8988T (cell line): ENCODE data around the gene CD99L2.

Experiments
- DNase-seq: peaks from one replicate; pipeline ENCODE4 v3.0.0; 2011

The CD99L2 gene

DNA sequence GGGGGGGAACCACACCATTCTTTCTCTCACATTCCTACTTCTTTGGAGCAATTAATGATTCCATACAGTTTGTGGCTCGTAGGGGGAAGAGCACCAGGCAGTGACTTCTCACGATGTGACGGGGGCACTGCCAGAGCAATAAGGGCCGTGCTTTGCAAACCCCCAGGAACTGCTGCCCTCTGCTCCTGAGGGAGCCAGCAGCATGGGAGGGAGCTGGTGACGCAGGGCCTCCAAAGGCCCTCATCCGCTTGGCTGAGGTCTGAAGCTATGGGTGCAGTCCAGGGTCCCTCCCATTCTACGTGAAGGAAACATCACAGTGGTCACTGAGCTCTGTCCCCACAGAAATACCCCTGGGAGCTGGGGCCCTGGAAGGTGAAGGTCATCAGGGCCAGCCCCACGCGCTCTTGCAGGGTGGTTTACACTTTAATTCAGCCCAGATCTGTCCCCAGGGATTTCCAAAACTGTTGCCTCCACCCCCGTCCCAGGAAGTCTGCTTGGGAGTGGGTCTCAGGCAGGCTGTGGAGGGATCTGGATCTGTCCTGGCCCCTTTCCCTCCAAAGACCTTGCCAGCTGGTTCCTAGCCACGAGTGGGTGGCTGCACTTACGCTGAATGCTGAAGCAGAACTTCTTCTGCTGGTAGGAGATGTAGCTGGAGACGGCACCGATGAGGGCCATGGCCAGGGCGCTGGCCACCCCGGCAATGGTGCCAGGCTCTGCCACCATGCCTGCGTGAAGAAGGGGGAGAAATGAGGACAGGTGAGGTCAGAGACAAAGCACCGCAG is 122.7 kb downstream of the CD99L2 start:
- no peak for DNase-seq

DNA sequence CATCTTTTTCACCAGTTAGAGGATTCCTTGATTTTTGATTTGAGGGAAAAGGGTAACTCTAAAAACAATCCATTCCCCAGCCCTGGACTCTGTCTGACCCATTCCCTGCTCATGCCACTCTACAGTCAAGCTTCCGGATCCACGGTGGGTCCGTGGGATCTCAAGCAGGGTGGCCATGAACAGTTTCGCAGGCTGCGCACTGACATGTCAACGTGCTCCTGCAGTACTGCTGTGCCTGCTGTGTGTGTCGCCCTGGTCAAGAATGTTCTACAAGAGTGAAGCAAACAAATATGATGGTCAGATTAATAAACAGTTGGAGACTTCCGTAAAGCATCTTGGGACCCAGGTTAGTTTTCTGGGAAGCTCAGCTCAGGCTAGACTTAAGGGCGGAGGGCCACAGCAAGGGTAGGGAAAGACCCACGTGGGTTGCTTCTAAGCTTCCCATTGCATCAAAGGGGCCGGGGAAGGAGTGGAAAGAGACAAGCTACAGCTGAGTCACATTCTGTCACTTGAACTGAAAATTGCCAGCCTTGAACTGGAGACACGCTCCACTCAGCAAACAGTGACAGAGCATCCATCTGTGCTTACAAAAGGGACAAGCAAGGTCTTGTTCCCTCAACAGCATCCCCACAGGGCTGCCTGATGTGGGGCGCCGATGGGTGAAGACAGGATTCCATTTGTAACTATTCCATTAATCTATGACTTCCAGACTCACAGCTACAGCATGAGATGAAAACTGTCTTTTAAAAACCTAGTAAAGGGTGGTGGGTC is 123.5 kb downstream of the CD99L2 start:
- DNase-seq, result no peak

DNA sequence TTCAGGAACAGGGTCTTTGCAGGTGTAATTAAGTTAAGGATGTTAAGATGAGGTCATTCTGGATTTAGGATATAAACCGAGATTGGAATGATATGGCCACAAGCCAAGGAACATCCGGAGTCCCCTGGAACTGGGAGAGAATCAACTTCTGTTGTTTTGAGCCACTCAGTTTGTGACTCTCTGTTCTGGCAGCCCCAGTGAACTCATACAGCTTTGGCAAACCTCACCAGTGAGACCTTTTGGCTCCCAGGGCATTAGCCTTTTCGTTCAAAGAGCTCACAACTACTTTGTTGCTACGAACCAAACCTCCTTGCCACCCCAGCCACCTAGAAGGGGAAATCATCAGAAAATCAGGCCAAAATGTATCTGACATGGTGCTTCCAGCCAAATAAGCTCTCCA is 124.8 kb downstream of the CD99L2 start:
- DNase-seq, result no peak

DNA sequence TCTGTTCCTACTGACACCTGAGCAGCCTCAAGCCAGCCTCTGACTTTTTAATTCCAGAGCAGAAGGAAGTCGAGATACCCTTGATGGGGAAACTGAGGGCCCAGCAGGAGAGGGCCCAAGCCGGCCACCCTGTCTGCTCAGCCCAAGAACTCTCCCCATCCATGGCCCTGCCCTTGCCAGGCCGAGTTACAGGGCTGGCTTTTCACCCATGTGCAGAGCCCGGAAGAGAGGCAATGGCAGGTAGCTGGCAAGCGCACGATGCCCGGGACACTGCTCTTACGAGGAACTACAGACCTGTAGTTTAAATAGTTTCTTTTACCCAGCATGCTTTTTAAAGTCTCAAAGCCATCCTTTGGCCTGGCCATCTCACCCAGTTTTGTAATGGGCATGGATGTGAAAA is 125.4 kb downstream of the CD99L2 start:
- DNase-seq, result no peak

DNA sequence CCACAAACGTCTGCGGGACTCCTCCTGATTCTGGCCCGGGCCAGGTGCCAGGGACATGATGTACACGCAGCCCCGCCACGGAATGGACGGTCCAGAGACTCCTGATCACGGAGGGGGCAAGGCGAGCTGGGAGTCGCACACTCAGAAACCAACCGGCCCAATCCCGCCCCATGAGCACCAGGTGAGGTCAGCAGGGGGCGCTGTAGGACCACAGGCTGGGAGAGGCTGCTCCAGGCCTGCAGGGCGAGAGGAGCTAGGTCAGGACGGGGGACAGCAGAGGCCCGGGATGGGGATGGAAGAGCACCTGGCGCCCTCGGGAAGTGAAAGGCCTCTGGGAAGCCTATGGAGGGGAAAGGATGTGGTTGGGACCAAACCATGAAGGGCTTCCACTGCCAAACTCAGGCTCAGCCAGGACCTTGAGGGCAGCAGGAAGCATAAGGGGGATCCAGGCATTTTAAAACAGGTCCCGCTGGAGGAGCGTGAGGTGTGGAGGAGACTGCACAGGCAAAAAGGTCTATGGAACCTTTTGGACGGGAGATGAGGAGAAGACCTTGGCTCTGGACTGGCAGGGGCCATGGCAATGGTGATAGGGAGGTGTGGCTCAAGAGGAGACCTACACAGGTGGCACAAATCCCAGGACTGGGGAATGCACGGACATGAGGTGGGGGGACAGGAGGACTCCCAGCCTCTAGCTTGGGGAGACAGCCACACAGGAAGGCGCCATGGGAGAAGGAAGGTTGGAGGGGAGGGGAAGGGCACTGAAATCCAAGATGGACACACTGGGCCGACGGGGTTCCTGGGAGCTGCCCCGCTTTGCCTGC is 126.1 kb downstream of the CD99L2 start:
- DNase-seq, result peak; percentile 61

DNA sequence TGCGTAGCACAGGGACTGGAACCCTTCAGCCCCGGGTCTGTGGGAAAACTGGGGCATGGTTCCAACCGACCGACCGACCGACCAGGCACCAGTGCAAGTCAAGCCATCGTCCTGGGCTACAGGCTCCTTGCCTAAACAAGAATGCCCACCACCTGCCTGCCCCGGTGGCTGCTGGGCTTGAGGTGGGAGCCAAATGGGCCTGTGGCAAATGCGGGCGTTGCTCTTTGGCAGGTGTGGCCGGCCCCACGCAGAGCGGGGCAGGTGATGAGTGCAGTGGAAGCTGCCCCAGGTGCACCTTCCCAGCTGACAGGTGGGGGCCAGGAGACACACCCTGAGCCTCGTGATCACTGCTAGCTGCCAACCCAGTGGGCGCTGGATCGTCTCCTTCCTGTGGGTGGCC is 127.4 kb downstream of the CD99L2 start:
- no peak for DNase-seq

DNA sequence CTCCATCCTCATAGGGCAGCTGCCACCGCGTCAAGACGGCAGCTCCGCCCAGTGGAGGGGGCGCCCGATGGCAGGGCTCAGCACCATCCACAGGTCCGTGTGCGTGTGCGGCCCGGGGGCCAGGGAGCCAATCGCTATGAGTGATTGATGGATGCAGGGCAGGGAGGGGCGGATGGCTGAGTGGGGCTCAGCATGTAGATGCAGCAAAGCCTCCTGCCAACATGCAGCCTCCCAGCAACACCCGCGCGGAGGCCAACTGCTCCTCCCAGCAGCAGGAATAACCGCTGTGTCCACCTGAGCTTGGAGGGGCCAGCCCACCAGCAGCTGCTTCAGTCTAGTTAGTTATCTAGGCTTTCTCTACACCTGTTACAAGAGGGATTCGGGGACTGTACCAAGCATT is 127.8 kb downstream of the CD99L2 start:
- DNase-seq, result no peak

DNA sequence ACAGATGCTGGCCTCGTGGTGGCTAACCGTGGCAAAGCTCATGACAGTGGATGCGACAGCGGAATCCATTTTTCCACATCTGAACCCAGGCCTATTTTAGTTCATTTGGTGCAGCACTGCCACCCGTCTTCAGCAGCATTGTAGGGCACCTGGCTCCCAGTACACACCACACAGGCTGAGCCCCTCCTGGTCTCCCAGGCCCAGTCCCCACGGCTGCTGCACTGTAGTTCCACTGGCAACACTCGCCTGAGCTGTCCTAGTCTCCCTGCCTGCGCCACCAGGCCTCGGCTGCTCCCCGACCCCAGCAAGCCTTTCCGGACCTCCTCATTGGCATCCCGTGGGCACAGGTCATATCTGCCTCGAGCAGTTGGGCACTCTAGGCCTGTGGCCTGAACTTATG is 129.1 kb downstream of the CD99L2 start:
- DNase-seq, result no peak

DNA sequence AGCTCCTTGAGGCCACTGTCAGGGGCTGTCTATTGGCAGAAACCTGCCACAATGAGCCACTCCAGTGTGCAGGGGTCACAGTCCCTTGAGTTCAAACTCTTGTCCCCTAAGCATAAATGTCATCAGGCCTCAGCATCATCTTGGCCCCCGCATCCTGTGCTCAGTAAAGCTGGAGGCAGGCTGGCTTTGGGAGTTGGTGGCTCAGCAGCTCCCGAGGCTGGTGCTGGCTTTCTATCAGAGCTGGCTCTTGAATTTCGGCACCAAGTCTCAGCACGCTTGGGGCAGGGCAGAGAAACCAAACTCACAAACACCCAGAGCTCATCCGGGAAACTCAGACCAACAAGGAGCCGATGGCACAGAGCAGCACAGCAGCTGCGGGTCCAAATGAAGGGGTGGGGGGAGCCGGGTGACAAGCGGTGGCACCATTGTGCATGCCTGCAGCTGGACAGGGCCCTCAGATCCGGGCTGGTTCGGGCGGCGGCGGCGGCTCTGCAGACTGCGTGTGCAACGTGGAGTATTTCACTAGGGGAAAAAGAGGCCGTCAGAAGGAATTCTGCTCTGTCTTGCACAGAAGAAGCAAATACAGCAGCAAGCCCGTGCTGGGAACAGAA is 129.8 kb downstream of the CD99L2 start:
- DNase-seq, result no peak

DNA sequence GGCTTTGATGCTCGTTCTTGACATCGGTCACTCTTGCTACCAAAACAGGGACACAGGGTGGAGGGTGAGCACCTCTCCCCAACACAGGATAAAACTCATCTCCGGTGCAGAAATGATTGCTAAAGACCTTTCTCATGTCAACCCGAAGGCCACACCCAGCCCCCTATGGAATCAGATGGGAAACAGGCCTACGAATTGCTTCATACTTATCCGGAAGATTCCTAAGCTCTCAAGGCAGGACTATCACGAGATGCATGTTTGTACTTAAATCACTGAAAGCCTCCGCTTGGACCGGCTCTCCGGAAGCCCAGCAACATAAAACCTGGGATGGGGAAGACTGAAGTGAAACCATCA is 130.4 kb downstream of the CD99L2 start:
- no peak for DNase-seq

DNA sequence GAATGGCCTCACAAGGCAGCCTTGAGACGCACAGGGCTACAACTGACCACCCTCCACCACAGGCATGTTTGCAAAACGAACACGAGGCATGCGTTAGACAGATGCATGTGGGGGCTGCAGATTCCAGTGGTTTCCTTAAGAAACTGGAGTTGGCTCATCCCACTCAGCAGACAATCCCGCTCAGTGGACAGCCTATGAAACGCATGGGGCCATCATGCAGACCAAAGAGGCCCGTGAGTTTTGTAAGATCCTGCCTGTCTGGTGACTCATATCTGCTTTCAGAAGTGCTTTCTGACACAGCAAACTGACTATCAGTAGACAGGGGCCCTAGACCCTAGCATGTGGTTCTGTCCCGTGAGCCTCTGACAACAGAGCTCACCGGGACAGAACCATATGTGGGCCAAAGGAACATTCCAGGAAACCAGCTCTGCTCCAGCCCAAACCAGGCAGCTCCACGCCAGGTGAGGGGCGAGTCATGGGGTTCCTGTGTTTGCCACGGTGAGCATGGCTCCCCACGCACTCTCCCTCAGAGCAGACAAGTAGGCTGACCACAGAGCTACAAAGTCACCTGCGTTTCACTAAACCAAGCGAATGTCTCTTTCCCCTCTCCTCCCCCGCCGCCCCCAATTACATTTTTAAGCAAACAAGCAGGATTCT is 130.9 kb downstream of the CD99L2 start:
- no peak for DNase-seq

DNA sequence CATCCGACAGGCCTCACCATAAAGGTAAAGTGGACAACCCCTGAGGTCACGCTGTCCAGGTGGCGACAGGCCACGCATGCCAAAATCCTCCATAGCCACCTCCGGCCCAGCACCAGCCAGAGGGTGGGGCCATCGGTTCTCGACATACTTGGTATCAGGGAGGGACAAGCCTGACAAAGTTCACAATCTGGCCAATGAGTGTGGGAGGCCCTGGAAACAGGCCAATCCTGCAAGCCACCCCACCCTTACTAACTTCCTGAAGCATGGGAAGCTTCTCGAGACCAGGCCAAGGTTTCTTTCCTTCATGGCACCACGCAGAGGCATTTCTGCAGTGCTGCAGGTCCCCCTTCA is 131.4 kb downstream of the CD99L2 start:
- no peak for DNase-seq

DNA sequence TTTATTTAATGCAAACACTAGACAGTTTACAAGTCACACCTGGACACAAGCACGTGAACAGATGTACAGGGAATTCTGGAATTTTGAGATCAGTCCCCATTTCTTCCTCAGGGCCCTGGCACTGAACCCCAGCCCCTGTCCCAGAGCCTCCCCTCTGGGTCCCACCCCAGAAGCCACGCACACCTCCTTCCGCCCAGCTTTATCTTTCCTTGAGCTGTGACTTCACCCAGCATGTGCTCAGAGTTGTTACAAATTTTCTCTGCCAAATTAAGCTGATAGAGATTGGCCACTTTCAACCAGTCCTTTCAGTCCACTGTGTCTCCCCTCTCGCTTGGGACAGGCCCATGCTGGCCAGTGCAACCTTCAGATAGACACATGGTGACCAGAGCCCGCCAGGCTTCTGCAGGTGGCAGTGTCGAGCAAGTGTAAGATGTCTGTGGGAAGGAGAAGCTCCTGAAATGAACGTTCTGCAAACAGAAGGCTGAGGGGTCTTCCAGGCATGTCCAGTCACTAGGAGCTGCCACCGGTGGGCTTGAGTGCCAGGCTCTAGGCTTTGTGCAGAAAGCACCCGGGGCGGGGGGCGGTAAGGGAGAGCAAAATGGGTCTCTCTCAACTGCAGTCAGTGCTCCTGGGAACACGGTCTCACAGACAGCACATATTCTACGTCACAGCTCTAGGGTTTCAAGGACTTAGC is 132.0 kb downstream of the CD99L2 start:
- DNase-seq, result no peak

DNA sequence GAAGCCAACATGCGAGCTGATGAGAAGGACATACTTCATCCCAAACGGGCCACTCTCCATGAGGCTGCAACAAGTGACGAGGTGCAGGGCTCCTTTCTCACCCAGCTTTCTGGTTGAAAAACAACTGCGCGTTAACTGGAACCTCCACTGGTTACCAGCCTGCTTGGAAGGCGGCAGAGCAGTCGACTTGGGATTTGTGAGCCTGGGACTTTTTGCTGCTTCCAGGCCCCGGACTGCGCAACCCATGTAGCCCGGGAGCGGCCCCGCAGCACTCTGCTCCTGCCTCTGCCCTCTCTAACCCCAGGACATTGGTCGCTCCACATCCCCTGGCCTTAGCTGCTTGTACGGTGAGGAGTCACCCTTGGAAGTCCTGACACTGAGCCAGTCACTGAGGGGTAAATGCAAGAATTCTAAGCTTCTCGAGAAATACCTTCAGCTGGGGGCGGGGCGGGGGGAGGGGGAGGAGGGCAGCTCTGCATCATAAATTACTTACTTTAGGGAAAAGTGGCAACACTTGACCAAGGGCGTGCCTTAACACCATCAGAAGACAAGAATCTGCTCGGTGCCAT is 132.6 kb downstream of the CD99L2 start:
- no peak for DNase-seq

DNA sequence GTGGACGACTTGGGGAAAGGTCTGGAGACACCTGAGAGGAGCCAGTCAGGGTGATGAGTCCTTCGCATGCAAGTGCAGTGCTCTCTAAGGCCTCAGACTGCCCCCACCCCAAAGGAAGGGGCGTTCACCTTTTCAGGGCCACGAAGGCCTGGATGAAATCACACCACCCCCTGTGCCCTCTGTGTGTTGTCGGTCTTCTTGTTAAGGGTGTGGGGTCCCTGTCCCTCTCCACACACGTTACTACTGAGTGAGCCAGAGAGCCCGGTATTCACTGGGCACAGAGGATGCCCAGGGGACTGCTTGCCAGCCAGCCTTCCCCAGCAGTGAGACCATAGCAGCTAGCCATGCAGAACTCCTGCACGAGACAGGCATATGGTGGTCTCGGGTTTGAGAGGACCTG is 133.2 kb downstream of the CD99L2 start:
- no peak for DNase-seq

DNA sequence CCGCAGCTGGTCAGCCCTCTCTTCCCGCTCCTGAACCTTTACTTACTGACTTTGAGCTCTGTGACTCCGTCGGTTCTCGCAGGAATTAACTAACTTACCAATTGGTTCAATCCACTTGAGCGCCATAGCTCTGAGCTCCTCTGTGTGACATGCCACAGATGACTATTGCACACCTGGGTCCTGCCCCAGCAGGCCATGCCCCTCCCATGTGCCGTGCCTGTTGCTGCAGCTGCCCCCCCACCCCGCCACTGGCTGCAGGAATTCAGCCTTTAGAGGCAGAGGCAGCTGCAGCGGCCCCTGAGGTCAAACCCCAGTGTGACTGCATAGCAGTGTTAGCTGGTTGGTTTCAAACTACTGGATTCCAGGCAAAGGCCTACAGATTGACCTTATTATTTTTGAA is 134.7 kb downstream of the CD99L2 start:
- DNase-seq, result no peak

DNA sequence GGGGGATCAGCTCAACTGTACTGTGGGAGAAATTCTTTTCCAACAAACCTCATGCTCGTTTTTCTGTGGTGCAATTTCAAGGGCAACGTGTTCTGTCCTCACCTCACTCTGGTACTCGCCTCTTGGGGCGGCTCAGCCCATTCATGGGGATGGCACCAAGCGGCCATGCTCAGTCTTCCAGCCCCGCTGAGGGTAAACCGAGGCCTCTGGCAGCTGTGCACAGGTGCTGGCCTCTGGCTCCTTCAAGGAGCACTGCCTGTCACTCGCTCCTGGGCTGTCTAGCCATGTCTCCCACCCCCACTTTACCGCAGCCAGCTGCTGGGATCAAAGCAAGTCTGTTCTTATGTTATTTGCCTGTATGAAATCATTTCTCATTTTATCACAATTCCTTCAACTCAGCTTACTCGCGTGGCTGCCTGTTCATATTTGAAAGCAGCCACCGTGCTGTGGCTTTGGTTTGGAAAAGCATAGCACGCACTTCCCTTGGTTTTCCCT is 135.1 kb downstream of the CD99L2 start:
- DNase-seq, result no peak

DNA sequence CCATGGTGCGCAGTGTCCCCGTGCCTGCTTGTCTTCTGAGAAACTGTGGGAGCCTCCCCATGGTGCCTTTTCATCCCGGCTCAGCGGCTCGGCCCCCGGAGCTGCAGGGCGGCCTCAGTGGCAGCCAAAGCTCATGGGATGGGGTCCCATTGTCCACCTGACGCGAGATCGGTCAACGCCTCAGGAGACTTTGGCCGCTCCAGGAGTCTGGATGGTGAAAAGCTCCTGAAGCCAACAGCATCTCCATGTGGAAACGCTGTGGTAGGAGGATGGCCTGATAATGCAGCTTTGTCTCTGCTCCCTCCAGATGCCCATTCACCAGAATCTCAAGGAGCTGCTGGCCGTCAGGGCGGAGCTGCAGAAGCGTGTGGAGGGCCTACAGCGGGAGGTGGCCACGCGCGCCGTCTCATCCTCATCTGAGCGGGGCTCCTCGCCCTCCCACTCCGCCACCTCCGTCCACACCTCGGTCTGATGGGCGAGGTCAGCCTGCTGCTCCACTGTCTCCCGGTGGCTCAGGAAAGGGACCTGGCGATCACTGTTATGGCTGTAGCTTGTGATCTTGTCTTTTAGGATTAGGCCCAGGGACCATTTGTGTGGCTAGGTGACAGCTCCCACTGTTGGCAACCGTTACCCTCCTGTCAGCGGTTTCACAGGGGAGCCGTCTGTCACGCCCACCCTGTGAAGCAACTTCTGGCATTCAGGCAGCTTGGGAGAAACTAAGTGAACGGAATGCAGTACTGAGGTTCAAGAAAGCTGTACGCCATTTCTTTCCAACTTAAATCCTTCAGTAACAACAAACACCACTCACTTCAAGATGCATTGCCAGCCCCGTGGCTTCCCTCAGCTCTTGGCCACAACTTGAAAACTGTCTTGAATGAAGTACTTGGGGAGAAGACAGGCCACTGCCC is 136.0 kb downstream of the CD99L2 start:
- no peak for DNase-seq

DNA sequence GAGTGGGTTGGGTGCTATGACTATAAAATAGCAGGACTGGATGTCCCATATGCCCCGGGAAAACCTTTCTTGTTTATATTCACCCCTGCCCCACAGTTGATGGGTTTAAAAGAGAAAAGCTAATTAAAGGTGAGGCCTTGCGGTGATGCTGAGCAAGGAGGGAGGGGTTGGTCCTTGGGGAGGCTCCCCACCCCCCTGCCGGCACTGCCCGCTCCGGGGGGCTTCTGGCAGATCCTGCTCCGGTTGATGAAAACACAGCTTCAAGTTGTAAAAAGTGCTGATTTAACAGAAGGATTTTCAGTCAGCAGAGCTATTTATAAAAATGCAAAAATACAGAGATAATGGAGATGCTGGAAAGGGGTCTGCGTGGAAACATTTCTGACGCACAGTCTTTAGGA is 136.7 kb downstream of the CD99L2 start:
- no peak for DNase-seq

DNA sequence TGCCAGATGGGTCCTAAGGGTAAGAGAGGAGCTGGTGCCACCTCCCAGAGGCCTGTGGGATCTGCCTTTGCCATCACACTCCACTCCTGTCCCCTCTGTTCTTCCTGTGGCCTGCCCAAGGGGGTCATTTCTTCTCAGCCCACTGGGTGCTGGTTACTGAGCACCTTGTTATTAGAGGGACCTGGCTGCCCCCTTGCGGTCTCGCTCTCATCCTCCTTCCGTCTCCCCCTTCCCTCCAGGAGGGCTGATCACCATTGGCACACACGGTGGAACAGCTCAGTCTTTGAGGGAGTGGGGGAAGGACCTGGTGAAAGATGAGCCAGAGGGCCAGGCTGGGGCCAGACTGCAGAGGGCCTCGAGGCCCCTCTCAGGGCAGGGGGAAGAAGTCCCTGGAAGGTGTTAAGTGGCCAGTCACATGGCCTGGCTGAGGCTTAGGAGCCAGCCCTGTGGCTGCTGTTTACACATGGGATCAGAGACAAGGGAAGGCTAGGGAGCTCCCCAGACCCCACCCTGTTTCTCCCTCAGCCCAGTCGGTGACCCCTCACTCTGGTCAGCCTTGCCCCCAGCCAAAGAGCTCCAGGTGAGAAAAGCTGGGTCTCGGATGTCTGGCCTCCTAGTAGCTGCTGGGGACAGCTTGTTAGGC is 137.2 kb downstream of the CD99L2 start:
- DNase-seq, result no peak
